HCT116 (cell line): ENCODE data around the gene SPAG5. TPM values are rescaled to one million over a fixed set of nuclear protein-coding genes. Genes with fewer than 3 reads are reported as not detected.
A peak's percentile ranks its signal among the peaks of the same experiment; 100 is the strongest.

ENCODE experiments used
- ATAC-seq: fragments of 200-7000 bp; cut with Tn5 transposase; 2 replicates; pipeline ENCODE4 v1.9.1; 2020; ENCODE audit warnings: mild to moderate bottlenecking, moderate library complexity
- BruUV-seq: library from RNA; stranded (reverse); fragments of 400-500 nt; replicated peaks from 2 replicates; lab custom pipeline; 2021; lab: Mats Ljungman, UMichigan
- CTCF ChIA-PET: fragments of 300-600 bp; sonication (Branson Sonifier 250); formaldehyde crosslinking; loops from one replicate; lab custom pipeline; 2021; ENCODE audit warnings: antibody characterized with exemption; lab: Charles Lee
- POLR2A ChIA-PET: fragments of 300-600, 350-600 bp; sonication (Branson Sonifier 250); formaldehyde crosslinking; loops from one replicate; lab custom pipeline; 2021; ENCODE audit warnings: antibody characterized with exemption; lab: Charles Lee
- RAD21 ChIA-PET, 2 experiments: fragments of 300-600 bp; sonication (Branson Sonifier 250); formaldehyde crosslinking; loops; one replicate each; lab custom pipeline; 2023; ENCODE audit warnings: low total read pairs in 2 of 2; ENCODE audit not compliant: uncharacterized antibody in 2 of 2, unreplicated experiment in 2 of 2, low non-redundant PET in 1 of 2; lab: Charles Lee
- DNase-seq: peaks from one replicate; pipeline ENCODE4 v3.0.0-alpha.2; 2010; ENCODE audit warnings: low read depth, low spot score
- H2AFZ ChIP-seq: fragments of 200-600 bp; shearing (Covaris generic), sonication (generic); 2 replicates; pipeline ENCODE4 v1.6.1; 2017; ENCODE audit warnings: low read depth, mixed run types, mixed read lengths, antibody characterized with exemption, low read length; ENCODE audit not compliant: poor library complexity, severe bottlenecking
- H3K27ac ChIP-seq: 2 replicates; pipeline ENCODE4 v1.5.1; 2012; ENCODE audit warnings: low read depth, low read length
- H3K27me3 ChIP-seq: fragments of 200-600 bp; sonication (generic); 2 replicates; pipeline ENCODE4 v1.6.1; 2016; ENCODE audit warnings: mixed run types, low read length, mixed read lengths; ENCODE audit not compliant: insufficient read depth
- H3K36me3 ChIP-seq, 2 experiments: fragments of 200-500 bp in 1 of 2; fragments of 200-600 bp in 1 of 2; sonication (Bioruptor generic) in 1 of 2; sonication (generic) in 1 of 2; 2 replicates each; pipeline versions ENCODE4 v1.5.1 to v1.6.1; 2014 to 2016; ENCODE audit warnings: low read length in 2 of 2, inconsistent platforms in 1 of 2, mixed read lengths in 1 of 2, mixed run types in 1 of 2; ENCODE audit not compliant: insufficient read depth in 2 of 2, control insufficient read depth in 1 of 2
- H3K4me1 ChIP-seq, 2 experiments: fragments of 200-600 bp in 1 of 2; sonication (generic) in 1 of 2; 2 replicates each; pipeline versions ENCODE4 v1.5.1 to v1.6.1; 2012 to 2017; ENCODE audit warnings: low read length in 2 of 2, inconsistent platforms in 1 of 2, mild to moderate bottlenecking in 1 of 2, mixed read lengths in 1 of 2, mixed run types in 1 of 2, moderate library complexity in 1 of 2; ENCODE audit not compliant: insufficient read depth in 2 of 2, control insufficient read depth in 1 of 2
- H3K4me2 ChIP-seq: fragments of 200-600 bp; sonication (generic); 2 replicates; pipeline ENCODE4 v1.6.1; 2017; ENCODE audit warnings: mixed run types, low read length, mixed read lengths
- H3K4me3 ChIP-seq, 2 experiments: fragments of 200-600 bp in 1 of 2; sonication (generic) in 1 of 2; replicated peaks in 1 of 2; 2 replicates each; pipeline ENCODE4 v1.5.1; 2011 to 2016; ENCODE audit warnings: low read length in 2 of 2, control low read depth in 1 of 2, low read depth in 1 of 2, mild to moderate bottlenecking in 1 of 2, mixed read lengths in 1 of 2, mixed run types in 1 of 2
- H3K79me2 ChIP-seq: fragments of 200-600 bp; sonication (generic); 2 replicates; pipeline ENCODE4 v1.6.1; 2017; ENCODE audit warnings: mild to moderate bottlenecking, mixed run types, low read length, moderate library complexity, mixed read lengths; ENCODE audit not compliant: insufficient read depth
- H3K9ac ChIP-seq: fragments of 200-600 bp; sonication (generic); 2 replicates; pipeline ENCODE4 v1.6.1; 2016; ENCODE audit warnings: low read length, mixed read lengths
- H3K9me2 ChIP-seq: fragments of 200-600 bp; sonication (generic), shearing (Covaris generic); 2 replicates; pipeline ENCODE4 v1.6.1; 2017; ENCODE audit warnings: mixed run types, mild to moderate bottlenecking, moderate library complexity; ENCODE audit not compliant: insufficient read depth
- H3K9me3 ChIP-seq, 2 experiments: fragments of 200-500 bp in 1 of 2; fragments of 200-600 bp in 1 of 2; sonication (Bioruptor generic) in 1 of 2; sonication (generic) in 1 of 2; 2 replicates each; pipeline ENCODE4 v1.6.1; 2014 to 2017; ENCODE audit warnings: low read length in 2 of 2, mixed read lengths in 2 of 2, inconsistent platforms in 1 of 2, low read depth in 1 of 2, mild to moderate bottlenecking in 1 of 2, mixed run types in 1 of 2, moderate library complexity in 1 of 2; ENCODE audit not compliant: control insufficient read depth in 1 of 2, insufficient read depth in 1 of 2
- H4K20me1 ChIP-seq: fragments of 200-600 bp; sonication (generic), shearing (Covaris generic); 2 replicates; pipeline ENCODE4 v1.6.1; 2017; ENCODE audit warnings: mixed run types, mild to moderate bottlenecking, moderate library complexity; ENCODE audit not compliant: insufficient read depth
- EGR1 ChIP-seq: IDR thresholded peaks from 2 replicates; pipeline ENCODE4 v1.6.1; 2012; ENCODE audit warnings: low read depth
- POLR2A ChIP-seq: IDR thresholded peaks from 2 replicates; pipeline ENCODE4 v1.7.0; 2011; ENCODE audit warnings: borderline replicate concordance; ENCODE audit not compliant: insufficient read depth, insufficient read length; ENCODE audit errors: extremely low read depth
- POLR2AphosphoS5 ChIP-seq: IDR thresholded peaks from 2 replicates; pipeline ENCODE4 v1.6.1; 2011; ENCODE audit warnings: mild to moderate bottlenecking, low read depth, low read length, moderate library complexity
- ZBTB33 ChIP-seq: IDR thresholded peaks from 2 replicates; pipeline ENCODE4 v1.6.1; 2011; ENCODE audit warnings: mild to moderate bottlenecking, low read length, moderate library complexity; ENCODE audit not compliant: insufficient replicate concordance; ENCODE audit errors: extremely low read depth
- ZFX ChIP-seq: fragments of 450-650 bp; IDR thresholded peaks from 2 replicates; pipeline ENCODE4 v1.6.1; 2017
- intact Hi-C: fragments of 100-400 bp; cut with micrococcal nuclease; formaldehyde crosslinking; loops from 2 replicates; pipeline ENCODE4 v1.10.0; 2022
- total RNA-seq: library from RNA; stranded (reverse); gene quantifications from one replicate; pipeline ENCODE4 v1.2.1, GENCODE V29; 2021; ENCODE audit not compliant: unreplicated experiment

The SPAG5 gene
- total RNA-seq, 1 experiment from 2014 or later, result 94.9 TPM

- H3K9ac ChIP-seq, result peak within 1 kb of the TSS; percentile 78
- no peaks in the 10 kb centered on the region for H3K9me3 ChIP-seq
- peak; percentile 92 for ATAC-seq
- ChIA-PET CTCF (no interaction called here), RAD21 (no interaction called here), POLR2A (no interaction called here)
- intact Hi-C loops, result no loop called here
- H3K4me2 ChIP-seq, result peak within 1 kb of the TSS; percentile 97
- peak within 1 kb of the TSS; percentile 67 to 81 for H3K4me3 ChIP-seq
- no peaks in the 10 kb centered on the region for H4K20me1 ChIP-seq
- no peaks in the 10 kb centered on the region for H3K9me2 ChIP-seq
- H3K4me1 ChIP-seq, result peaks cover 2 to 18% of the 10 kb centered on the region in 2 experiments; a peak in 3 of 4 replicates
- H3K27ac ChIP-seq, result peak within 1 kb of the TSS; percentile 50; the same call in 1 of the 2 replicates
- TF ChIP-seq POLR2A, result peak; percentile 63
- no peak for TF ChIP-seq EGR1
- peak; percentile 90 for TF ChIP-seq ZFX
- TF ChIP-seq POLR2AphosphoS5, result peak; percentile 84
- no peak for TF ChIP-seq ZBTB33
- H3K27me3 ChIP-seq, result no peaks in the 10 kb centered on the region
- no peak within 1 kb of the TSS for H2AFZ ChIP-seq
- peaks cover 12 to 22% of the 10 kb centered on the region in 2 experiments; a peak in 2 of 4 replicates for H3K36me3 ChIP-seq
- H3K79me2 ChIP-seq, result peaks cover 16% of the 10 kb centered on the region; the same call in 1 of the 2 replicates
- BruUV-seq, result no TSS peak
- DNase-seq, result no peak
Measured at GRCh38 chr17:28552176-28552999, 46.4 kb downstream of the SPAG5 start, which contains the start of gene UNC119. TSS of gene UNC119 (minus strand) at chr17:28552624. CDS start at chr17:28552557, 67 bp downstream.
